Lung microvascular endothelial cell (primary cell): ENCODE data around the gene GPT2. TPM values are rescaled to one million over a fixed set of nuclear protein-coding genes. Genes with fewer than 3 reads are reported as not detected.

Source experiments
- DNase-seq, 2 donors: peaks; one replicate each; pipeline versions ENCODE4 v3.0.0 to v3.0.0-alpha.2; 2010; ENCODE audit warnings: low read depth in 2 of 2
- total RNA-seq: library from RNA; depleted of rRNA; stranded (reverse); fragments of >200 nt; gene quantifications from 2 replicates; pipeline ENCODE4 v1.2.1, GENCODE V29; 2014

Gene GPT2, protein sequence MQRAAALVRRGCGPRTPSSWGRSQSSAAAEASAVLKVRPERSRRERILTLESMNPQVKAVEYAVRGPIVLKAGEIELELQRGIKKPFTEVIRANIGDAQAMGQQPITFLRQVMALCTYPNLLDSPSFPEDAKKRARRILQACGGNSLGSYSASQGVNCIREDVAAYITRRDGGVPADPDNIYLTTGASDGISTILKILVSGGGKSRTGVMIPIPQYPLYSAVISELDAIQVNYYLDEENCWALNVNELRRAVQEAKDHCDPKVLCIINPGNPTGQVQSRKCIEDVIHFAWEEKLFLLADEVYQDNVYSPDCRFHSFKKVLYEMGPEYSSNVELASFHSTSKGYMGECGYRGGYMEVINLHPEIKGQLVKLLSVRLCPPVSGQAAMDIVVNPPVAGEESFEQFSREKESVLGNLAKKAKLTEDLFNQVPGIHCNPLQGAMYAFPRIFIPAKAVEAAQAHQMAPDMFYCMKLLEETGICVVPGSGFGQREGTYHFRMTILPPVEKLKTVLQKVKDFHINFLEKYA
- 4.8 and 6.0 TPM in 2 replicates for total RNA-seq

DNA sequence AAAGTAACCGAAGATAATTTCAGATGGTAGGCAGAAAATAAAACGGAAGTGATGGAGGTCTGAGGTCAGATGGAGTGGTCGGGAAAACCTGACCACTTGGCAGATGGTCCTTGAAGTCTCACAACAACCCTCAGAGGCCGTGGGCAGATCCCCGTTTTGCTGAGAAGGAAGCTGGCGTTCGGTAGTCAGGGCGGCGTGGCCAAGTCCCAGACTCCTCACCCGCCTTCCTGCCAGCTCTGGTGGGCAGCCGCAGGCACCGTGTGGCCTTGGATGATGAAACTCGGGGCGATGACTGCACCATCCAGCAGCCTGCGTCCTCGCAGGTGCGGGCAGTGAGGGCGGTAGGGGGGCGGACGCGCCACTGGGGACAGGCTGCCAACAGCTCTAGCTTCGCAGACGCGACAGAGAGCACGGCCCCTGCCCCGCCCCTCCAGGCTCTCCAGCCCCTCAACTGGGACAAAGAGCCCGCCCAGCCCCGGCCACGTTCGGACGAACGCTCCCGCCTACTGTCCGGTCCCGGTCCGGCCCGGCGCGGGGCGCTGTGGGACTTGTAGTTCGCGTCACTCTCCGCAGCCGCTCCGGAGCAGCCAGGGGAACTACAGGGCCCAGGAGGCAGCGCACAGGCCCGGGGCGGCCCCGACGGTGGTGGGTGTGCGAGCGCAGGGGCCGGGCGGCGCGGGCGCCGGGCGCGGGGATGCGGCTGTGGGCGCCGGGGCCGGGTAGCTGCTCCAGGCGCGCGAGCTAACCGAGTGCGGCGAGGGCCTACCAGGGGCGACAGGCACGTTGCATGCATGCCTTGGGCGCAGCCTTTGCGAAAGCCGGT lies at the start of gene GPT2:
TSS of gene GPT2 (plus strand) at position 673 of the 823 bp plus-strand sequence. CDS start 354 bp downstream, outside the sequence.
- peak; percentile 96 to 97 for DNase-seq

DNA sequence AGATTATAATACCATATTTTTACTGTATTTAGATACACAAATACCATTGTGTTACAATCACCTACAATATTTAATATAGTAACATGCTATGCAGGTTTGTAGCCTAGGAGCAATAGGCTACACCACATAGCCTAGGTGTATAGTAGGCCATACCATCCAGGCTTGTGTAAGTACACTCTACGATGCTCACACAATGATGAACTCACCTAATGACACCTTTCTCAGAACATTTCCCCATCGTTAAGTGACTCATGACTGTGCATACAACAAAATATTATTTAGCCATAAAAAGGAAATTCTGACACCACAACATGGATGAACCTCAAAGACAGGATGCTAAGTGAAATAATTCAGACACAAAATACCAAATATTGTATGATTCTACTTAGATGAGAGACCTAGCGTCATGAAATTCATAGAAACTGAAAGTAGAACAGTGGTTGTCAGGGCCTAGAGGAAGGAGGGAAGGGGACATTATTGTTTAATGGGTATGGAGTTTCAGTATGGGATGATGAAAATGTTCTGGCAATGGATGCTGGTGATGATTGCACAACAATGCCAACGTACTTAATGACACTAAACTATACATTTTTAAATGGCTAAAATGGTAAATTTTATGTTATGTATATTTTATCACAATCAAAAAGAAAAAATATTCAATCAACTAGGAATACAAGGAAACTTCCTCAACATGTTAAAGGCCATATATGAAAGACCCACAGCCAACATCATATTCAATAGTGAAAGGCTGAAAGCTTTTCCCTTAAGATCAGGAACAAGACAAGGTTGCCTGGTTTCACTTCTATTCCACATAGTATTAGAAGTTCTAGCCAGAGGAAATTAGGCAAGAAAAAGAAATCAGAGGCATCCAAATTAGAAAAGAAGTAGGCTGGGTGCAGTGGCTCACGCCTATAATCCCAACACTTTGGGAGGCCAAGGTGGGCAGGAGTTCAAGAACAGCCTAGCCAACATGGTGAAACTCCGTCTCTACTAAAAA lies 47.3 kb upstream of the GPT2 start:
- DNase-seq, result no peak

DNA sequence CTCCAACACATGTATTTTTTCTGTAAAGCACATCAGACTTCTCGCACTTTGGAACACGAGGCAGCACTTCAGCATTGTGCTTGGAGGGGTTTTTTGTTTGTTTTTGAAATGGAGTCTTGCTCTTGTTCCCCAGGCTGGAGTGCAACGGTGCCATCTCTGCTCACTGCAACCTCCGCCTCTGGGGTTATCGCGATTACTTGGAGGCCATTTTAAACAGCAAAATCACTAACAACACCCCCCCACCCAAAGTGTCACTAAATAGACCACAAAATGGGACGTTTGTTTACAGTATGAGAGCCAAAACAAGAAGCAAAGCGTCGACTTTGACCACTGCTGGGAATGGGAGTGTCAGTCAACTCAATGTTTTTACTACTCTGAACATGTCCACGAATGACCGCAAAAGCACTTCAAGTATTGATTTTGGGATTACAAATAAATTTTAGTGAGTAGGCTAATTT lies 44.1 kb upstream of the GPT2 start:
- no peak for DNase-seq

DNA sequence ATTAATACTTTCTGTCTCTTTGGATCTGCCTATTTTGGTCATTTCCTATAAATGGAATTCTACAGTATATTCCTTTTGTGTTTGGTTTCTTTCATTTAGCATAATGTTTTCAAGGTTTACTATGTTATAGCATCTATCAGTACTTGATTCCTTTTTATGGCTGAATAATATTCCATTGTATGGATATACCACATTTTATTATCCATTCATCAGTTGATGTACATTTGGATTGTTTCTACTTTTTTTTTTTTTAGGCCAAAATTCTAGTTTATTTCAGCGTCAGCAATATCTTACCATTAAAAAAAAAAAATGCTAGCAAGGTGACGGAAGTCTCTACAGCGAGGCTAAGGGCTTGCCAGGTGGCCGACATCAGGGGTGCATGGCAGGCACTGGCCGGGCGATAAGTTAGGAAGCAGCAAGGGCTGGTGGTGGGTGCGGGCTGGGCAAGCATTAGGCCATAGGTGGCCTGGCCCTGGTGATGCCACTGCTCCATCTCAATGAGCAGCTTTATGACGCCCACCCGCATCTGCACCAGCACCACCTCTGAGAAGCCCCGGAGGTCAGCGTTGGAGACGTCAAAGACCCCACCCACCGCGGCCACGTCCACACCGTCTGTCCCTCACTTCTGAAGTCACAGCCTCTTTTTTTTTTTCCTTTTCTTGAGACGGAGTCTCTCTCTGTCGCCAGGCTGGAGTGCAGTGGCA lies 41.8 kb upstream of the GPT2 start:
- no peak for DNase-seq

DNA sequence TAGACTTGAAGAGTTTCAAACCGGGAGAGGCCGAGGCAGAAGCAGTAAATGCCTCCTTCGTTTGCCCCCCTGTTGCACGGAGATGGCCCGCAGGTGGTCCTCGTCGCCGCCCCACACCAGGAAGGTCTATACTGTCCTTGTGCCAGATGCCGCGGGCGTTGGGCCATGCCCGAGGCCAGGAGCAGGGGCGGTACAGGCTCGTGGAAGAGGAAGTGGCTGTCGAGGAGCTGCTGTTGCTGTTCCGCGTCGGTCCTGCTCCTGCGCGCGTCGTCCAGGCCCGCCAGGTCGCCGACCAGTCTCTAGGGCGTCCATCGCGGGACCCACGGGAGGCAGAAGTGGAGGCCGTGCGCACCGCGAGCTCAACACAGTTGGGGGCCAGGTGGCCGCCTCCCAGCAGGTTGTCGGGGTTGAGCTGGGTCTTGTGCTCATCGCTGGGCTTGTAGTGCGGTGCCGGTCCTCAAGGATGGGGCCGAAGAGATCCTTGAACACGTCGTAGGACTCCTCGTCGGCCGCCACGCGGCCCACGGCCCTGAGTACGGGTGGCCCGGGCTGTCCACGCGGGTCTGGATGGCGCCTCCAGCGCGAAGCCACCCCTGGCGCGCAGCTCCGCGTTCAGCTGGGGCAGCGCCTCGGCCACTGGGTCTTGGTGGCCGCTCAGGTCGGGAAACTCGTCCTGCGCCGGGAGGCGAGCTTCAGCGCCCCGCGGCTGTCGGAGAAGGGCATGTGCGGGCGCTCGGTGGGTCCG lies 40.1 kb upstream of the GPT2 start:
- DNase-seq, result peak in 1 of 2 donors; percentile 11

DNA sequence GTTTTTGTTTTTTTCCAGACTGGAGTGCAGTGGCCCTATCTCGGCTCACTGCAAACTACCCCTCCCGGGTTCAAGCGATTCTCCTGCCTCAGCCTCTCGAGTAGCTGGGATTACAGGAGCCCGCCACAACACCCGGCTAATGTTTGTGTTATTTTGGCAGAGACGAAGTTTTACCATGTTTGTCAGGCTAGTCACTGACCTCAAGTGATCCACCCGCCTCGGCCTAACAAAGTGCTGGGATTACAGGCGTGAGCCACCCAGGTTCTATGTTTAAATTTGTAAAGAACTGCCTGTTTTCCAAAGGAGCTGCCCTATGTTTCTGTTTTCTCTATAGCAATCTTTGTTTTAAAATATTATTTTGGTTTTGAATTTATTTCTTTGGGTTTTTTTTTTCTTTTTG lies 39.4 kb upstream of the GPT2 start:
- no peak for DNase-seq

DNA sequence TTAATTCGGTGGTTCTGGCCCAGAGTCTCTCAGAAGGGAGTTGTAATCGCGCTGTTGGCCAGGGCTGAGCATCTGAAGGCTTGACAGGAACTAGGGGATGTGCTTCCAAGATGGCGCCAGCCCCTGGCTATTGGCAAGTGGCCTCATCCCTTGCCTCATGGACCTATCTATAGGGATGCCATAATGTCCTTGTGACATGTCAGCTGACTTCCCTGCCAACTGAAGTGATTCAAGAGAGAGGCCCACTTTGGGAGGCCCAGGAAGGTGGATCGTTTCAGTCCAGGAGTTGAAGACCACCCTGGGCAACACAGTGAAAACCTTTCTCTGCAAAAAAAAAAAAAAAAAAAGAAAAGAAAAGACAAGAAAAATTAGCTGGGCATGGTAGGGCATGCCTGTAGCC lies 38.2 kb upstream of the GPT2 start:
- DNase-seq, result no peak

DNA sequence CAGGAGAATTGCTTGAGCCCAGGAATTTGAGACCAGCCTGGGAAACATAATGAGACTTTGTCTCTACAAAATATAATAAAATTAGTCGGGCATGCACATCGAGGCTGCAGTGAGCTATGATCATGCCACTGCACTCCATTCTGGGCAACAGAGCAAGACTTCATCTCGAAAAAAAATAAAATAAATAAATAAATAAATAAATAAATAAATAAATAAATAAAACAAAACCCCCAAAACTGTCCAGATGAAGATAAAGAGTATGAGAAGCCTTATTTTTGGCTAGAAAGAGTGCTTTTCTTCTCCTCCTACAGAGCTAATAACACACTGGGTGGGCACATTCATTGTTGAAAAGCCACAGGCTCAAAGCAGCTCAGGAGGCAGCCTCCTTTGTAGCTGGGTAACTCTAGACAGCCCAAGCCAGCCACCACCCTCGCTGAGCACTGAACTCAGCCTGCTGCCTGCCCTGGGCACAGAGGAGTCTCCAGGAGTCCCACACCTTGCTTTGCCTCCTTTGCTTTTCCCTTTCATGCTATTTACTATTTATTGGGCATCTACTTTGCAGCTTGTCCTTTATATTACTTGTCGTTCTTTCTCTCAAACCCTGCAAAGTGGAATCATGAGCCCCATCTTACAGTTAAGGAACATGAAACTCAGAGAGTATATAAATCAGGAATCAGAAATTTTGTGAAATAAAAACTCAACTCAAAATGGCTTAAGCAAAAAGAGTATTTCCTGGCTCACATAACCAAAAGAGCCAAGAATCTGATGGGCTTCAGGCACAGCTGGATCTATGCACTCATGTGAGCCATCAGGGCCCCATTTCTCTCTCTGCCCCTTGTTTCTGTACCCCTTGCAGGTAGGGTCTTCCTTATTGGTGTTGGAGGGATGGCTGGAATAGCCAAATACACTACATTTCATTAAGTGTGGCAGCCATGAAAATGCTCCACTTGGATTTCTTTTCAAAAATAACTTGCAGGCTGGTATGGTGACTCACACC lies 35.1 kb upstream of the GPT2 start:
- no peak for DNase-seq

DNA sequence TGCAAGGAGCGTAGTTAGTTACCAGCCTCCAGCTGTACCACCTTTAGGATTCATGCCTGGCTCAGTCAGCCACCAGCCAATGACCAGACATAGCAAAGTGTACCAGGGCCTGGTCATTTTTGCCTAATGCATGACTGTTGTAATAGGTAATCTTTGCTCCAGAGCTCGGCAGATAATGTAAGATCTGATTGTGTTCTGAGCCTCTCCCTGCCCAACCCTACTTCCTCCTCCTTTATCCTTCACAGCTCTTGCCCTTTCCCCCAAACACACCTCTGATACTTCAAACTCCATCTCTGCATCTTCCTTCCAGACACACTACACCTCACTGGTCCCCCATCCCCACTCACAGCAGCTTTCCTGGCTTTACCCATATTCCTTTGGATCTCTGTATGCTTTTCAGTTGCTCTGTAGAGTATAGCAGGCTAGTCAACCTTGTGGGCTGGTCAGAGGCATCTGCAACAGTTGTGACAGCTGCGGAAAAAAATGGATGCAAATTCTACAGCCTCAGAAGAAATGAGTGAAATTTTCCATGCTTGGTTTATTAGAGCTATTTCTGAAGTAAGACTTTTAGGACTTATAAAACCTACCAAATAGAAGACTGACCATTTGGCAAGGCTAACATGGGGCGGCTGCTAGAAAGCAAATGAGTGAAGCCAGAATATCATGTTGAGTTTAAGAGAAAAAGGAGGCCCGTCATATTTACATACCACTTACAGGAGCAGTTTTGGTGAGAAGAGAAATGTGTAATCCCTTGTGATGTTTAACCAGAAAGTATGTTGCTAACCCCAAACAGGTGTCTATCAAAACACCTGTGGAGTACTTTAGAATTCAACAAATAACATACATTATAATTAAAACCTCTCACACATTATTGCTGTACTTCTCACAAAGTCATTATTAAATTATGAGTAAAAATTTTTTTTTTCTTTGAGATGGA lies 33.3 kb upstream of the GPT2 start:
- no peak for DNase-seq

DNA sequence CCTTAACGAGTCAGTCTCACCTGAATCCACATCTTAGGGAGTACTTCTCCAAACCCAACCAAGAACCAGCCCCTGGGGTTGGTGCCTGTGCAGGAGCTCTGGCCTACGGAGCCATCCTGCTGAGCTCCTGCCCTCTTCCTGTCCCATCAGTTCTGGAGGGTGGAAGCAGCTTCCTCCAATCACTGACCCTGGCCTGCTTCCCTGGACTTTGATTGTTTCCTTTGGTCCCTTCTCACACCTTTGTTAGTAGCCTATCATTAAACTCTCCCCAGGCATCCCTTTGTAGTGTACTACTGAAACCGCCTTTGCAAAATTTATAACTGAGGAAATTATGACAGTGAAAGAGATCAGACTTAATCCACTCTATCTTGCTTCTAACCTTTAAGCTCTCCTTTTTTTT lies 32.0 kb upstream of the GPT2 start:
- DNase-seq, result no peak

DNA sequence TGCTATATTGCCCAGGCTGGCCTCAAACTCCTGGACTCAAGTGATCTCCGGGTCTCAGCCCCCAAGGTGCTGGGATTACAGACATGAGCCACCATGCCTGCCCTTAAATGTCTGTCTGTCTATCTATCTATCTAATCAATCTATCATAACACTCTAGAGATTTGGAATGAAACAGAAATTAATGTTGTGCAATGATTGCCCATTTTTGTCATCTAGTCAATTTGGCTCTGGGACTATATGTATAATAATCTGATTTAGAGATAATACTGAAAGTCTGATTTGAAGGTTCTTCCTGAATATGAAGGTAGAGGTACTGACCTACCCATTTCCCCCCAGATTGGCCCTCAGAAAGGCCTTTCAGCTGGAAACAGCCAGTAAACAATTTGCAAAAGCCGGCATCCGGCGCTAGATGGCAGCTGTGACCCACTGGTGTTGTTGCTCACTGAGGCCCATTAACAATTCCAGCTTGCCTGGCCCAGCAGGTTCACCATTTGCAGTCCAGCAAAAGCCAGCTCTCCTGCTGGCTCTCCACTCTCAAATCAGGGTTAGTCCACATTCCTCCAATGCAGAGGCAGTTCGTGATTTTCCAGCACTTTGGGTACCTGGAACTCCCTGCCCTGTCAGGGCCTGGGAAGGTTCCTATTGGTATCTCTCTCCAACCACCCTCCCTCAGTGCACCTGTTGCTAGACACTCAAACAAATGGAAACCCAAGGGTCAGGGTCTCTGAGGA lies 30.3 kb upstream of the GPT2 start:
- peak; percentile 76 to 84 for DNase-seq

DNA sequence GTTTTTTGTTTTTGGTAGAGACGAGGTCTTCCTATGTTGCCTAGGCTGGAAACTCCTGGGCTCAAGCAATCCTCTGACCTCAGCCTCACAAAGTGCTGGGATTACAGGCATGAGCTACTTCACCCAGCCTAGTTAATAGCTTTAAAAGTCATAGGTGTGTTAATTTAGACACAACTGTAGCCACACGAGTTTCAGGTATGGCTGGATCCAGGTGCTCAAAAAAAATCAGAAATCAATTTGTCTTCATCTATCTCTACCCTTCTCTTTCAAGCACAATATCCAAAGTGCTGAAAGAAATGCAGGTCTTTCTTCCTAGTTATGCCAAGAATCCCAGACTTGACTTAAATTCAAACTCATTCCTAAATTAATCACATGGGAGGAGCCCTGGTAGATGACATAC lies 29.3 kb upstream of the GPT2 start:
- no peak for DNase-seq

DNA sequence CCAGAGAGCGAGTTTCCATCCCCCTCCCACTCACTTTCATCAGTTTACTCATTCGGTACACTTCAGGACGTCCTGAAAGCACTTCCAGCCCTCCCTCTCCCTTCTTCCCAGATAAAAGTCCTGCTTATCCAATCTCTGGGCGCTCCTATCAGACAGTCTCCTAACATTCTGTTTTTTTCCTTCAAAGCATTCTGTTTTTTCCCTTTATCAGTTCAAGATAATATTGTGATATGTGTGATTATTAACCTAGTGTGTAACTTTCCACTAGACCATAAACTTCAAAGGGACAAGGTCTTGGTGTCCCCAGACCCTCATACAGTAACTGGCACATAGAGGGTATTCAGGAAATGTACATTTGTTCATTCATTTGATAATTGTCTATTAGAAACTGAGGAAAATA lies 28.8 kb upstream of the GPT2 start:
- DNase-seq, result no peak

DNA sequence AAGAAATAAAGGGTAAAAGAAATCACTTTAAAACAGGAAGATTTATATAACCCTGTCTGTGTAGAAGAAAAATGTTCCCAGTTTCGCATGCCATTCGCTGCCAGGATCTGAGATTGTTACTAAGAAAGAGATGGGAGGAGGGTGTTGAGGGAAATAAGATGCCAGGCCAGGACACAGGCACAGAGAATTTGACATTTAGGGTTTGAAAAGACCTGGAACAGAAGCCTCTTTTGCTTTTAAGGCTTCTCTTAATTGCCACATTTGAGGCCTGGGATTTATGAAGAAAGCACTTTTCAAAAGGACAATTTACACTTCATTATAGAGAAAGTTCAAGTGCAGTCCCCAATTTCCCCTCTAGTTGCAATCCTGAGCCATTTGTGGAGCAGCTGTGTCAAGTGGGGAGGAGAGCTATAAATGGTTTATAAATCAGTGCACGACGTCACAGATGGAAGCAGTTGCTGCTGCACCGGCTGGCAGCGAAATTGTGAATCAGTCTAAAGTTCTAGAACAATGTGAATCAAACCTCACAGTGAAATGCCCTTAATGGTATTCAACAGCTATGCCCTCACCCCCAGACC lies 26.7 kb upstream of the GPT2 start:
- DNase-seq, result peak; percentile 41 to 58

DNA sequence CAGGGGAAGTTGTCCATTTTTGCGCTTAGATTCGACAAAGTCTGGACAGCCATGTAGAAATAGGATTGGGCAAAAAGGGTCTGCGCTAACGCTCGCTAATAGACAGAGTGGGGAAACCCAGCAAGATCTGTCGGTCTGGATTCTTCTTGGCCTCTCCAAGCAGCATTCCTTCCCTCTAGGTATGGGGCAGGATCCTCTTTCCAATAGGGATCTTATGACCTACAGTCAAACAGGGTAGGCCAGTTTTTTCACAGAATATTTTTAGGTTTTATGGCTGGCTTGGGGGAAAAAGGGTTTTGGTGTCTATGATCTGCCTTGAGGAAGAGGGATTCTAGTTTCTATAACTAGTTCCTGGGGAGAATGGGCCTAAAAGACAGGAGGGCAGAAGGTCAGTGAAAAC lies 26.0 kb upstream of the GPT2 start:
- no peak for DNase-seq

DNA sequence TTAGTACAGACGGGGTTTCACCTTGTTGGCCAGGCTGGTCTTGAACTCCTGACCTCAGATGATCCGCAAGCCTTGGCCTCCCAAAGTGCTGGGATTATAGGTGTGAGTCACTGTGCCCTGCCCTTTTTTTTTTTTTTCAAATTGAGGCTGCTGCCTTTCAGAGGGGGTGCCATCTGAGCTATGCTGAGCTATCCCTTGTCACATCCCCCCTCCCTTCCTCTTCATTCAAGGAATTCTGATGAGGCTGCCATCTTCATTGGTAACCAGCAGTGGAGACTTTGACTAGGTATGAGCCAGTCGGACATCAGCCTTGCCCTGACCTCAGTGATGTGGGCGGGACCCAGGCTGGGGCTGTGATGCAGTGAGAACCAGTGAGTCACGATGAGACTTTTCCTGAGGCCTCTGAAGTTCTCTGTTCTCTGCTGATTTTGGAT lies 24.4 kb upstream of the GPT2 start:
- DNase-seq, result peak; percentile 35 to 91
